Esophagus muscularis mucosa (tissue), 4 donors: ENCODE data around the gene BUB1B. TPM values are rescaled to one million over a fixed set of nuclear protein-coding genes. Genes with fewer than 3 reads are reported as not detected.

Source experiments
- DNase-seq: peaks from one replicate; pipeline ENCODE4 v3.0.0-alpha.2; 2017; ENCODE audit errors: extremely low spot score
- H3K27ac ChIP-seq, 4 donors: fragments of 200-600 bp; sonication (generic); replicated peaks in 1 of 4; 1 replicate in 3 of 4; 2 replicates in 1 of 4; pipeline ENCODE4 v1.5.1; 2016 to 2019; ENCODE audit warnings: mild to moderate bottlenecking in 1 of 4
- H3K27me3 ChIP-seq, 4 donors: fragments of 200-600 bp; sonication (generic); one replicate each; pipeline versions ENCODE4 v1.5.1 to v1.6.0; 2016 to 2019
- H3K36me3 ChIP-seq, 4 donors: fragments of 200-600 bp; sonication (generic); one replicate each; pipeline ENCODE4 v1.5.1; 2016 to 2019
- H3K4me1 ChIP-seq, 4 donors: fragments of 200-600 bp; sonication (generic); one replicate each; pipeline ENCODE4 v1.5.1; 2016 to 2019
- H3K4me3 ChIP-seq, 4 donors: fragments of 200-600 bp; sonication (generic); 1 replicate in 2 of 4; 2 replicates in 2 of 4; pipeline ENCODE4 v1.5.1; 2016 to 2019; ENCODE audit warnings: mild to moderate bottlenecking in 4 of 4, moderate library complexity in 1 of 4
- H3K9me3 ChIP-seq, 4 donors: fragments of 200-600 bp; sonication (generic); 1 replicate in 3 of 4; 2 replicates in 1 of 4; pipeline ENCODE4 v1.5.1; 2016 to 2019
- CTCF ChIP-seq, 3 experiments: fragments of 200-600 bp in 2 of 3; fragments of 450-650 bp in 1 of 3; sonication (generic) in 2 of 3; IDR thresholded peaks; one replicate each; pipeline ENCODE4 v1.5.1; 2017 to 2019; ENCODE audit warnings: antibody characterized with exemption in 3 of 3, mild to moderate bottlenecking in 2 of 3, moderate library complexity in 1 of 3
- EP300 ChIP-seq: sonication (generic); formaldehyde crosslinking; IDR thresholded peaks from one replicate; pipeline ENCODE4 v1.6.1; 2017; ENCODE audit warnings: antibody characterized with exemption
- POLR2A ChIP-seq: fragments of 450-650 bp; IDR thresholded peaks from one replicate; pipeline ENCODE4 v1.6.1; 2017; ENCODE audit warnings: antibody characterized with exemption, moderate library complexity, mild to moderate bottlenecking, low read depth
- POLR2AphosphoS5 ChIP-seq, 2 donors: sonication (generic); formaldehyde crosslinking; IDR thresholded peaks; one replicate each; pipeline ENCODE4 v1.6.1; 2017; ENCODE audit warnings: antibody characterized with exemption in 2 of 2
- WGBS: methylation state at CpG from one replicate; pipeline ENCODE4 v1.1.5; 2018; 5-methylcytosine and 5-hydroxymethylcytosine counted together
- intact Hi-C: fragments of 100-400 bp; cut with DNase I; formaldehyde crosslinking; loops from one replicate; pipeline ENCODE4 v1.15.1; 2023
- total RNA-seq, 4 donors: library from RNA; depleted of rRNA; stranded (reverse); fragments of >200 nt; gene quantifications; one replicate each; pipeline versions ENCODE4 v1.1.0 to v1.2.1, GENCODE V29; 2016

Gene BUB1B
- total RNA-seq, 4 donors from 2014 or later, result 0.06 to 1.3 (median 0.17) TPM; not detected in 1

- DNase-seq, result no peak
- TF ChIP-seq POLR2A, result no peak
- no peak for TF ChIP-seq POLR2AphosphoS5 (IDR thresholded peaks at IDR 0.05)
- TF ChIP-seq CTCF (IDR thresholded peaks at IDR 0.05), result no peak
- TF ChIP-seq EP300, result no peak
- Histone ChIP-seq H3K4me3 (peak overlapping the region in 1 of 4 donors; percentile 35), H3K27ac (no peak overlapping the region), H3K9me3 (no peaks in the 10 kb centered on the region), H3K36me3 (no peaks in the 10 kb centered on the region), H3K27me3 (peaks cover 0 to 16% (median 0%) of the 10 kb centered on the region in 4 donors), H3K4me1 (peaks cover 0 to 18% (median 13%) of the 10 kb centered on the region in 4 donors)
- intact Hi-C loops, result no loop called here
- 82% methylated on average over 16 of the region's 19 CpGs for WGBS
Observed at GRCh38 chr15:40239693-40240618, 79.1 kb downstream of the BUB1B start.

GRCh38 chr15:40240619-40241221 lies 79.9 kb downstream of the BUB1B start:
- Histone ChIP-seq H3K36me3 (no peaks in the 10 kb centered on the region), H3K4me1 (peaks cover 0 to 18% (median 13%) of the 10 kb centered on the region in 4 donors), H3K27ac (no peak overlapping the region), H3K27me3 (peaks cover 0 to 16% (median 0%) of the 10 kb centered on the region in 4 donors), H3K4me3 (no peak overlapping the region), H3K9me3 (no peaks in the 10 kb centered on the region)
- intact Hi-C loops, result no loop called here
- WGBS, result 94% methylated on average over 8 of the region's 10 CpGs
- TF ChIP-seq POLR2AphosphoS5 (IDR thresholded peaks at IDR 0.05), result no peak
- TF ChIP-seq CTCF (IDR thresholded peaks at IDR 0.05), result no peak
- no peak for TF ChIP-seq POLR2A
- TF ChIP-seq EP300, result no peak
- DNase-seq, result no peak

GRCh38 chr15:40241269-40242212 lies 80.7 kb downstream of the BUB1B start:
- H3K9me3 ChIP-seq, result no peaks in the 10 kb centered on the region
- no peak for DNase-seq
- TF ChIP-seq EP300 (no peak), POLR2A (no peak), CTCF (IDR thresholded peaks at IDR 0.05) (no peak), POLR2AphosphoS5 (IDR thresholded peaks at IDR 0.05) (no peak)
- intact Hi-C loops, result no loop called here
- H3K36me3 ChIP-seq, result no peaks in the 10 kb centered on the region
- no peak overlapping the region for H3K4me3 ChIP-seq
- peaks cover 0 to 16% (median 0%) of the 10 kb centered on the region in 4 donors for H3K27me3 ChIP-seq
- 88% methylated on average over 5 of the region's 14 CpGs for WGBS
- H3K4me1 ChIP-seq, result peaks cover 0 to 18% (median 13%) of the 10 kb centered on the region in 4 donors
- no peak overlapping the region for H3K27ac ChIP-seq

GRCh38 chr15:40242213-40242599 lies 81.3 kb downstream of the BUB1B start:
- DNase-seq, result no peak
- WGBS, result 96% methylated on average over 10 of the region's 10 CpGs
- peaks cover 0 to 16% (median 0%) of the 10 kb centered on the region in 4 donors for H3K27me3 ChIP-seq
- no peaks in the 10 kb centered on the region for H3K9me3 ChIP-seq
- peaks cover 0 to 18% (median 13%) of the 10 kb centered on the region in 4 donors for H3K4me1 ChIP-seq
- intact Hi-C loops, result no loop called here
- no peak overlapping the region for H3K27ac ChIP-seq
- TF ChIP-seq EP300 (no peak), POLR2AphosphoS5 (IDR thresholded peaks at IDR 0.05) (no peak), POLR2A (no peak), CTCF (IDR thresholded peaks at IDR 0.05) (no peak)
- no peaks in the 10 kb centered on the region for H3K36me3 ChIP-seq
- H3K4me3 ChIP-seq, result no peak overlapping the region
